LNCAP (cell line): ENCODE data around the gene FBLN2.

ENCODE experiments used
- CTCF ChIP-seq: fragments of 450-650 bp; IDR thresholded peaks from 2 replicates; pipeline ENCODE4 v1.5.1; 2017; ENCODE audit warnings: mild to moderate bottlenecking

Gene FBLN2

GRCh38 chr3:13683288-13683687 lies 134.4 kb downstream of the FBLN2 start:
- TF ChIP-seq CTCF = no peak

DNA sequence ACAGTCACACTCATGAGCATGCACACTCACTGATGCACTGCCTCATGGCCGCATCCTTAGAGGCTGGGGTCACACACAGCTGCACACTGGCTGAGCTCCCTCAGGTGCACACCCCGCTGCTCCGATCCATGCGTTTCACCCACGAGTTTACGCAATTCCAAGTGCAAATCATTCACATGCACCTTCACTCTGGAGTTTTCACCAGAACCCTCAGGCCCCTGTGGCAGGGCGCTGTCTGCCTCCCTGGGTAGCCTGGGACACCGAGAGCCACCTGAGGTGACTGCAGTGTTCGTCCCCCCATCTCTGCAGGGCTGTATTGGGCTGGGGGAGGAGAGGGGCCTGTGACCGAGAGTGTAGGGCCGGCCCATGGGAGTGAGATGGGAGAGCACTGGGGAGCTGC lies 134.8 kb downstream of the FBLN2 start:
- no peak for TF ChIP-seq CTCF

GRCh38 chr3:13684350-13684749 lies 135.4 kb downstream of the FBLN2 start:
- TF ChIP-seq CTCF = no peak

- no peak for TF ChIP-seq CTCF
These were observed 135.9 kb downstream of the FBLN2 start for GRCh38 chr3:13684854-13685253.

DNA sequence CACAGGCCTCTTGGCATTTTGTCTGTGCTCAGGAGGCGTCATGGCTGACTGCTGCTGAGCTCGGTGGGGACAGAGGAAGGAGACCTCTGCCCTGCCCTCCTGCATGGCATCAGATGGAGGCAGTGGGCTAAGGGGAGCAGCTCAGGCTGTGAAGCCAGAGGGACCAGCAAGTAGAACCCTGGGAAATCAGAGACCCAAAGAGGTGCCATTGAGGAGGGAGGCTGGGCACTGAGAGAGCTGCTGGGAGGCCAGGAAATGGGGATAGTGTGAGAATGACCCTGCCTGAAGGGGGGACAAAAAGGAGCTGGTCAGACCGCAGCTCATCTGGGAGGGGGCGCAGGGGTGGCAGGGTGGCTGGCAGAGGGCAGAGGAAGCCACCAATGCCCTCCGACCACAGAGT lies 136.8 kb downstream of the FBLN2 start:
- TF ChIP-seq CTCF = no peak

- TF ChIP-seq CTCF = no peak
These were observed 137.6 kb downstream of the FBLN2 start for GRCh38 chr3:13686367-13687160.

DNA sequence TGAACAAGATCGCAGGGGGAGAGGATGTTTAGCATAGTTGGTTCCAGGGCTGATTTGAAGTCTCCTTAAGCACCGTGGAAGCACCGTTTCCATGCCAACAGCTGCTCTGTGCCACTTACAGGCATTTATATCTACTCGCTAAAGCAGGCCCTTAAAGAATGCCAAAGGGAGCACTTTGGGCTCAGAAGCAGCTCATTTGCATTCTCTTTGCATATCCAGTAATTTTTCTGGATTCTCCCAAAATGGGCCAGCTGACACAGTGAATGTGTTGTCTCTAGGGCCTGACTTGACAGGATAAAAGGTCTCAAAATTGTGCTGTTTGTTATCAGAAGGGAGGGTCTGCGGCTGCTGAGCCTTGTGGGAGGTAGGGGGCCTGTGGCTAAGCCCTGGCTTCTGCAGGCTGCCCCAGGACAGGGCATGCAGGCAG lies 138.6 kb downstream of the FBLN2 start:
- TF ChIP-seq CTCF = no peak
